PC-3 (cell line): Measurements from ENCODE around the gene CTDSP2. TPM values are rescaled to one million over a fixed set of nuclear protein-coding genes. Genes with fewer than 3 reads are reported as not detected.
"Not testable (repeated sequence)": the region's sequence is repeated elsewhere in the genome, so short reads cannot be mapped to it uniquely, and the experiment has no call there.

Experiments
- ATAC-seq: fragments of 200-7000 bp; cut with Tn5 transposase; 2 replicates; pipeline ENCODE4 v1.9.1; 2020; ENCODE audit warnings: mild to moderate bottlenecking, moderate library complexity
- BruUV-seq: library from RNA; stranded (reverse); fragments of 400-500 nt; replicated peaks from 2 replicates; lab custom pipeline; 2021; lab: Mats Ljungman, UMichigan
- CTCF ChIA-PET: fragments of 300-600 bp; sonication (Branson Sonifier 250); formaldehyde crosslinking; loops from one replicate; lab custom pipeline; 2022; ENCODE audit warnings: antibody characterized with exemption; lab: Charles Lee
- POLR2A ChIA-PET: fragments of 300-600 bp; sonication (Branson Sonifier 250); formaldehyde crosslinking; loops from one replicate; lab custom pipeline; 2022; ENCODE audit warnings: antibody characterized with exemption; ENCODE audit not compliant: unreplicated experiment; lab: Charles Lee
- DNase-seq: peaks from one replicate; pipeline ENCODE4 v3.0.0-alpha.2; 2015
- H2AFZ ChIP-seq: fragments of 300-600 bp; sonication (generic); 2 replicates; pipeline ENCODE4 v1.6.0; 2016; ENCODE audit warnings: antibody characterized with exemption, low read length
- H3F3A ChIP-seq: fragments of 300-600 bp; sonication (generic); one replicate; pipeline ENCODE4 v1.6.0; 2017; ENCODE audit warnings: antibody characterized with exemption, low read length, control low read depth, mild to moderate bottlenecking; ENCODE audit not compliant: unreplicated experiment
- H3K27ac ChIP-seq: fragments of 300-600 bp; sonication (generic); 2 replicates; pipeline ENCODE4 v1.5.1; 2016; ENCODE audit warnings: mild to moderate bottlenecking, low read length
- H3K27me3 ChIP-seq: fragments of 300-600 bp; sonication (generic); 2 replicates; pipeline ENCODE4 v1.6.1; 2016; ENCODE audit warnings: low read length, mixed read lengths
- H3K36me3 ChIP-seq: fragments of 300-600 bp; sonication (generic); 2 replicates; pipeline ENCODE4 v1.6.1; 2016; ENCODE audit warnings: low read depth, mixed run types, low read length, mixed read lengths
- H3K4me1 ChIP-seq: fragments of 300-600 bp; sonication (generic); 2 replicates; pipeline ENCODE4 v1.5.1; 2016; ENCODE audit warnings: low read length; ENCODE audit not compliant: insufficient read depth
- H3K4me2 ChIP-seq: fragments of 300-600 bp; sonication (generic); 2 replicates; pipeline ENCODE4 v1.6.0; 2016; ENCODE audit warnings: low read length
- H3K4me3 ChIP-seq: fragments of 300-600 bp; sonication (generic); 2 replicates; pipeline ENCODE4 v1.5.1; 2016; ENCODE audit warnings: mild to moderate bottlenecking, low read length, mixed read lengths
- H3K79me2 ChIP-seq: fragments of 300-600 bp; sonication (generic); 2 replicates; pipeline ENCODE4 v1.6.1; 2017; ENCODE audit warnings: low read length, mixed read lengths
- H3K9ac ChIP-seq: fragments of 300-600 bp; sonication (generic); 2 replicates; pipeline ENCODE4 v1.6.0; 2016; ENCODE audit warnings: mild to moderate bottlenecking, low read length
- H3K9me2 ChIP-seq: fragments of 300-600 bp; sonication (generic); replicated peaks from 2 replicates; pipeline ENCODE4 v1.6.1; 2016; ENCODE audit warnings: mixed run types, low read length, mixed read lengths
- H3K9me3 ChIP-seq: fragments of 300-600 bp; sonication (generic); 2 replicates; pipeline ENCODE4 v1.6.1; 2016; ENCODE audit warnings: low read length, mixed read lengths
- H4K20me1 ChIP-seq: fragments of 300-600 bp; sonication (generic); 2 replicates; pipeline ENCODE4 v1.6.1; 2016; ENCODE audit warnings: low read length, mixed read lengths
- EZH2 ChIP-seq: fragments of 300-600 bp; sonication (generic); IDR thresholded peaks from one replicate; pipeline ENCODE4 v1.6.1; 2017; ENCODE audit warnings: antibody characterized with exemption, mild to moderate bottlenecking, low read length; ENCODE audit not compliant: unreplicated experiment
- EZH2phosphoT487 ChIP-seq: fragments of 300-600 bp; sonication (generic); IDR thresholded peaks from 2 replicates; pipeline ENCODE4 v1.6.1; 2018; ENCODE audit warnings: mild to moderate bottlenecking, antibody characterized with exemption, low read length, borderline replicate concordance
- intact Hi-C: fragments of 100-400 bp; cut with micrococcal nuclease; formaldehyde crosslinking; loops from 2 replicates; pipeline ENCODE4 v1.9.0; 2023
- total RNA-seq: library from RNA; depleted of rRNA; stranded (reverse); fragments of >200 nt; gene quantifications from 2 replicates; pipeline ENCODE4 v1.2.3, GENCODE V29; 2014
- TF ChIP-seq, protein P1 (sequence below): fragments of 300-600 bp; sonication (generic); conservative IDR thresholded peaks from 2 replicates; pipeline ENCODE4 v1.5.1; 2017; ENCODE audit warnings: antibody characterized with exemption, low read depth, mild to moderate bottlenecking, low read length

CTDSP2 gene
- total RNA-seq, 1 experiment from 2014 or later = 39.4 TPM

DNA sequence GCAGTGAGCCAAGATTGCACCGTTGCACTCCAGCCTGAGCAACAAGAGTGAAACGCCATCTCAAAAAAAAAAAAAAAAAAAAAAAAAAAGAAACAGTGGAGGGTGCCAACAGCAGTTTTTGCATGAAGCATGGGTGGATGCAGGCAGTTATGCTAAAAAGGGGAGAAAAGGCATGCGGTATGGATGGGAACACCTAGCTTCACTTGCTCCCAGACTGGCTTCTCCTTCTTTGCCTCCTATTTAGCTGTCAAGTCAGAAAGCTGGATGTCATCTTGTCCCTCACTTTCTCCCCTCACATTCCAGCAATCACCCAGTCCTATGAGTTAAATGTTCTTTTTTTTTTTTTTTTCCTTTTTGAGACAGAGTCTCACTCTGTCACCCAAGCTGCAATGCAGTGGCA lies 71.5 kb downstream of the CTDSP2 start:
- CTCF ChIA-PET = no interaction called here
- POLR2A ChIA-PET = no interaction called here
- H3F3A ChIP-seq = no peaks in the 10 kb centered on the region
- H4K20me1 ChIP-seq = no peaks in the 10 kb centered on the region
- H3K4me3 ChIP-seq = no peak overlapping the region
- H3K4me1 ChIP-seq = peaks cover 11% of the 10 kb centered on the region
- intact Hi-C loops = no loop called here
- H3K79me2 ChIP-seq = peaks cover 28% of the 10 kb centered on the region
- no peak overlapping the region for H3K27ac ChIP-seq
- no peaks in the 10 kb centered on the region for H3K9me2 ChIP-seq
- H3K27me3 ChIP-seq = no peaks in the 10 kb centered on the region
- no peak overlapping the region for H3K4me2 ChIP-seq
- ATAC-seq (no peak), DNase-seq (no peak)
- TF ChIP-seq, protein P1, sequence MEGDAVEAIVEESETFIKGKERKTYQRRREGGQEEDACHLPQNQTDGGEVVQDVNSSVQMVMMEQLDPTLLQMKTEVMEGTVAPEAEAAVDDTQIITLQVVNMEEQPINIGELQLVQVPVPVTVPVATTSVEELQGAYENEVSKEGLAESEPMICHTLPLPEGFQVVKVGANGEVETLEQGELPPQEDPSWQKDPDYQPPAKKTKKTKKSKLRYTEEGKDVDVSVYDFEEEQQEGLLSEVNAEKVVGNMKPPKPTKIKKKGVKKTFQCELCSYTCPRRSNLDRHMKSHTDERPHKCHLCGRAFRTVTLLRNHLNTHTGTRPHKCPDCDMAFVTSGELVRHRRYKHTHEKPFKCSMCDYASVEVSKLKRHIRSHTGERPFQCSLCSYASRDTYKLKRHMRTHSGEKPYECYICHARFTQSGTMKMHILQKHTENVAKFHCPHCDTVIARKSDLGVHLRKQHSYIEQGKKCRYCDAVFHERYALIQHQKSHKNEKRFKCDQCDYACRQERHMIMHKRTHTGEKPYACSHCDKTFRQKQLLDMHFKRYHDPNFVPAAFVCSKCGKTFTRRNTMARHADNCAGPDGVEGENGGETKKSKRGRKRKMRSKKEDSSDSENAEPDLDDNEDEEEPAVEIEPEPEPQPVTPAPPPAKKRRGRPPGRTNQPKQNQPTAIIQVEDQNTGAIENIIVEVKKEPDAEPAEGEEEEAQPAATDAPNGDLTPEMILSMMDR = no peak
- TF ChIP-seq EZH2phosphoT487 (no peak), EZH2 (no peak)
- H3K9ac ChIP-seq = no peak overlapping the region
- H3K36me3 ChIP-seq = peaks cover 6% of the 10 kb centered on the region; the same call in 1 of the 2 replicates
- no TSS peak for BruUV-seq
- no peak overlapping the region for H2AFZ ChIP-seq
- no peaks in the 10 kb centered on the region for H3K9me3 ChIP-seq

DNA sequence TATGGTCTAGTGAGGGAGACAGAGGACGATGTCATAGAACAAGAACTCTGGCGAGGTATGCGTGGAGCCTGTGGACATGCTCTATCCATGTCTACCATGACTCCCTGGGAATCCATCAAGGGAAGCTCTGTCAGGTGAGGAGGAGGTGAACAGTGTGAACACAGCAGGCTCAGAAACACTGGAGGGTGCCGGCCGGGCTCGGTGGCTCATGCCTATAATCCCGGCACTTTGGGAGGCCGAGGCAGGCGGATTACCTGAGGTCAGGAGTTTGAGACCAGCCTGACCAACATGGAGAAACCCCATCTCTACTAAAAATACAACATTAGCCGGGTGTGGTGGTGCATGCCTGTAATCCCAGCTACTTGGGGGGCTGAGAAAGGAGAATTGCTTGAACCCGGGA lies 71.9 kb downstream of the CTDSP2 start:
- H3K4me3 ChIP-seq, POLR2A ChIA-PET, H3K9ac ChIP-seq, intact Hi-C loops, H2AFZ ChIP-seq, DNase-seq, H3K9me2 ChIP-seq, H3K9me3 ChIP-seq, H3K27me3 ChIP-seq, BruUV-seq, H3K27ac ChIP-seq, CTCF ChIA-PET, H3K4me2 ChIP-seq, H3F3A ChIP-seq, ATAC-seq, H4K20me1 ChIP-seq: not testable (repeated sequence)
- Histone ChIP-seq H3K79me2 (peaks cover 28% of the 10 kb centered on the region), H3K36me3 (peaks cover 10% of the 10 kb centered on the region), H3K4me1 (peaks cover 11% of the 10 kb centered on the region)

DNA sequence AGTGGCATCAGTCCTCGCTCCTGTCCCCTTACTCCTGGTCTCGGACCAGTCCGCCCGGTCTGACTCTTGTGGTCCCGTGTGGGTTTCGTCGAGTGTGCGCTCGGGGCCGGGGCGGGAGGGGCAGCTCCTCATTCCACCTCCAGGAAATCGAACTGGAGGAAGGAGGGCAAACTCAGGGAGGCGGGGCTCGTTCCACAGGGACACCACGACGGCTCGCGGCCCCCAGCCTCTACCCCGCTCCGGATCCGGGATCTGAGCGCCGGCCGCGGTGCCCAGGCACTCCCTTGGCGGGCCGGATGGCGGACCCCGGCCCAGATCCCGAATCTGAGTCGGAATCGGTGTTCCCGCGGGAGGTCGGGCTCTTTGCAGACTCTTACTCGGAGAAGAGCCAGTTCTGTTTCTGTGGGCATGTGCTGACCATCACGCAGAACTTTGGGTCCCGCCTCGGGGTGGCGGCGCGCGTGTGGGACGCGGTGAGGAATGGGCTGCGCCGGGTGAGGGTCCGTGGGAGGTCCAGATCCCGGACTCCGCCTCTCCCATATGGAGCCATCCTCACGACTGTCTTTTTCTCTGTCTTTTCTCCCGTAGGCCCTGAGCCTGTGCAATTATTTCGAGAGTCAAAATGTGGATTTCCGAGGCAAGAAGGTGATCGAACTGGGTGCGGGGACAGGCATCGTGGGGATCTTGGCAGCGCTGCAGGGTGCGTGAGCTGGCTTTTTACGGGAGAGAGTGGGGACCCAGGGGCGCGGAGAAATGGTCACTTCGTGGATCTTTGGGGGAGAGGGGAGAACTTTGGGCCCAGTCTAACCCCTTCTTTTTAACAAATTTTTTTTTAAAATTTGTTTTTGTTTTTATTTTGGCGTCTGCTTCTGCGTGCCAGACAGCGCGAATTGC lies 73.9 kb downstream of the CTDSP2 start, which contains the start of gene EEF1AKMT3:
TSS of gene EEF1AKMT3 (plus strand) at position 186 of the 894 bp plus-strand sequence. CDS start at position 297, 111 bp downstream.
- Histone ChIP-seq H3K4me2 (peak within 1 kb of the TSS; percentile 96), H3K9me3 (no peaks in the 10 kb centered on the region), H3F3A (no peaks in the 10 kb centered on the region), H3K9me2 (no peaks in the 10 kb centered on the region), H3K36me3 (peaks cover 18% of the 10 kb centered on the region), H3K27me3 (no peaks in the 10 kb centered on the region), H3K79me2 (peaks cover 28% of the 10 kb centered on the region), H3K9ac (peak within 1 kb of the TSS; percentile 96), H2AFZ (peak within 1 kb of the TSS; percentile 94), H4K20me1 (no peaks in the 10 kb centered on the region), H3K4me3 (peak within 1 kb of the TSS; percentile 84), H3K4me1 (peaks cover 12% of the 10 kb centered on the region), H3K27ac (peak within 1 kb of the TSS; percentile 86)
- ChIA-PET POLR2A (no interaction called here), CTCF (interaction anchor here (0.6 kb wide), 1 partner anchor 10 kb away, joined by 3 read pairs; the partner anchor contains the start of gene TSFM)
- TSS peak; percentile 49 for BruUV-seq
- ATAC-seq (peak; percentile 62), DNase-seq (peak; percentile 60)
- no peak for TF ChIP-seq EZH2
- TF ChIP-seq EZH2phosphoT487 = no peak
- TF ChIP-seq, protein P1 = no peak
- intact Hi-C loops = no loop called here
